GM13976 (cell line): ENCODE measurements around the gene PCBP3.

Experiments used
- DNase-seq: peaks from one replicate; pipeline ENCODE4 v3.0.0; 2012; ENCODE audit warnings: low spot score
- CTCF ChIP-seq: IDR thresholded peaks from 2 replicates; pipeline ENCODE4 v1.5.1; 2012; ENCODE audit warnings: borderline replicate concordance, mild to moderate bottlenecking; ENCODE audit not compliant: insufficient read depth; ENCODE audit errors: extremely low read depth, missing control alignments, control extremely low read depth
- in situ Hi-C: fragments of 300-500 bp; cut with MboI; formaldehyde crosslinking; loops from one replicate; pipeline ENCODE4 v1.12.0; 2022; ENCODE audit warnings: low sequenced_read_pairs, mixed read lengths, inconsistent platforms; ENCODE audit not compliant: unreplicated experiment

Gene PCBP3

GRCh38 chr21:45934085-45934484 lies 290.6 kb downstream of the PCBP3 start:
- no peak for DNase-seq
- no peak for TF ChIP-seq CTCF
- in situ Hi-C loops: no loop called here

- in situ Hi-C loops: no loop called here
- DNase-seq: no peak
- no peak for TF ChIP-seq CTCF
Measured at GRCh38 chr21:45934554-45934953, 291.0 kb downstream of the PCBP3 start.

GRCh38 chr21:45935628-45936027 lies 292.1 kb downstream of the PCBP3 start:
- no peak for TF ChIP-seq CTCF
- in situ Hi-C loops: no loop called here
- DNase-seq: no peak

GRCh38 chr21:45937721-45938452 lies 294.4 kb downstream of the PCBP3 start:
- TF ChIP-seq CTCF: no peak
- in situ Hi-C loops: no loop called here
- DNase-seq: no peak

GRCh38 chr21:45938453-45938755 lies 294.9 kb downstream of the PCBP3 start:
- in situ Hi-C loops: no loop called here
- DNase-seq: no peak
- no peak for TF ChIP-seq CTCF

GRCh38 chr21:45938811-45939520 lies 295.4 kb downstream of the PCBP3 start:
- no peak for TF ChIP-seq CTCF
- no peak for DNase-seq
- in situ Hi-C loops: no loop called here
